Effector memory CD4-positive, alpha-beta T cell (primary cell): ENCODE results near the gene UBE2D2.

Experiments
- DNase-seq, 3 donors: peaks; one replicate each; pipeline ENCODE4 v3.0.0-alpha.2; 2020
- H3K27ac ChIP-seq: 2 replicates; pipeline ENCODE4 v1.7.0; 2013; ENCODE audit warnings: mild to moderate bottlenecking, low read length, moderate library complexity; ENCODE audit not compliant: insufficient read depth, poor library complexity, severe bottlenecking
- H3K27me3 ChIP-seq: replicated peaks from 2 replicates; pipeline ENCODE4 v1.7.0; 2013; ENCODE audit warnings: mild to moderate bottlenecking, low read length; ENCODE audit not compliant: insufficient read depth, control insufficient read depth, poor library complexity, severe bottlenecking
- H3K36me3 ChIP-seq: 2 replicates; pipeline ENCODE4 v1.7.0; 2013; ENCODE audit warnings: mild to moderate bottlenecking, low read length, moderate library complexity; ENCODE audit not compliant: control insufficient read depth, insufficient read depth
- H3K4me1 ChIP-seq: 2 replicates; pipeline ENCODE4 v1.7.0; 2013; ENCODE audit warnings: low read length, mild to moderate bottlenecking; ENCODE audit not compliant: control insufficient read depth, insufficient read depth, poor library complexity, severe bottlenecking
- H3K4me3 ChIP-seq: 2 replicates; pipeline ENCODE4 v1.7.0; 2013; ENCODE audit warnings: low read length, low read depth, mild to moderate bottlenecking; ENCODE audit not compliant: insufficient read depth, poor library complexity, severe bottlenecking
- H3K9me3 ChIP-seq: 2 replicates; pipeline ENCODE4 v1.7.0; 2013; ENCODE audit warnings: mild to moderate bottlenecking, low read length, moderate library complexity; ENCODE audit not compliant: control insufficient read depth

The UBE2D2 gene

GRCh38 chr5:139638736-139639618 is 77.8 kb downstream of the UBE2D2 start:
- no peak overlapping the region for H3K4me3 ChIP-seq

GRCh38 chr5:139639619-139640380 is 78.7 kb downstream of the UBE2D2 start:
- H3K36me3 ChIP-seq: no peaks in the 10 kb centered on the region
- peaks cover 22% of the 10 kb centered on the region for H3K4me1 ChIP-seq
- no peaks in the 10 kb centered on the region for H3K27me3 ChIP-seq
- no peak for DNase-seq
- no peaks in the 10 kb centered on the region for H3K9me3 ChIP-seq
- no peak overlapping the region for H3K27ac ChIP-seq
- H3K4me3 ChIP-seq: no peak overlapping the region

More at GRCh38 chr5:139638736-139639618, 77.8 kb downstream of the UBE2D2 start:
- Histone ChIP-seq H3K9me3 (no peaks in the 10 kb centered on the region), H3K27ac (no peak overlapping the region), H3K27me3 (no peaks in the 10 kb centered on the region), H3K36me3 (no peaks in the 10 kb centered on the region), H3K4me1 (peaks cover 22% of the 10 kb centered on the region)
- no peak for DNase-seq

- Histone ChIP-seq H3K36me3 (no peaks in the 10 kb centered on the region), H3K9me3 (no peaks in the 10 kb centered on the region), H3K27me3 (no peaks in the 10 kb centered on the region), H3K27ac (no peak overlapping the region), H3K4me1 (peaks cover 21% of the 10 kb centered on the region), H3K4me3 (no peak overlapping the region)
- no peak for DNase-seq
Measured at GRCh38 chr5:139640421-139641115, 79.4 kb downstream of the UBE2D2 start.

GRCh38 chr5:139641116-139642080 is 80.3 kb downstream of the UBE2D2 start:
- Histone ChIP-seq H3K4me3 (no peak overlapping the region), H3K27me3 (no peaks in the 10 kb centered on the region), H3K36me3 (no peaks in the 10 kb centered on the region), H3K9me3 (no peaks in the 10 kb centered on the region), H3K27ac (no peak overlapping the region), H3K4me1 (peaks cover 13% of the 10 kb centered on the region)
- DNase-seq: no peak

GRCh38 chr5:139642213-139642612 is 81.1 kb downstream of the UBE2D2 start:
- DNase-seq: no peak
- H3K36me3 ChIP-seq: no peaks in the 10 kb centered on the region

GRCh38 chr5:139642891-139643871 is 82.0 kb downstream of the UBE2D2 start:
- peaks cover 9% of the 10 kb centered on the region for H3K4me1 ChIP-seq
- DNase-seq: no peak
- H3K27me3 ChIP-seq: peaks cover 14% of the 10 kb centered on the region
- no peaks in the 10 kb centered on the region for H3K36me3 ChIP-seq
- no peak overlapping the region for H3K4me3 ChIP-seq
- H3K27ac ChIP-seq: no peak overlapping the region
- H3K9me3 ChIP-seq: no peaks in the 10 kb centered on the region

More at GRCh38 chr5:139642213-139642612, 81.1 kb downstream of the UBE2D2 start:
- no peaks in the 10 kb centered on the region for H3K9me3 ChIP-seq
- no peak overlapping the region for H3K4me3 ChIP-seq
- H3K27me3 ChIP-seq: peaks cover 4% of the 10 kb centered on the region
- H3K27ac ChIP-seq: no peak overlapping the region
- H3K4me1 ChIP-seq: peaks cover 8% of the 10 kb centered on the region

- H3K27me3 ChIP-seq: peaks cover 22% of the 10 kb centered on the region
- no peak overlapping the region for H3K27ac ChIP-seq
- H3K36me3 ChIP-seq: no peaks in the 10 kb centered on the region
- H3K4me3 ChIP-seq: no peak overlapping the region
- peaks cover 13% of the 10 kb centered on the region for H3K4me1 ChIP-seq
- DNase-seq: no peak
- no peaks in the 10 kb centered on the region for H3K9me3 ChIP-seq
Measured at GRCh38 chr5:139644001-139644456, 82.9 kb downstream of the UBE2D2 start.

GRCh38 chr5:139644646-139645429 is 83.7 kb downstream of the UBE2D2 start:
- no peaks in the 10 kb centered on the region for H3K9me3 ChIP-seq
- H3K4me1 ChIP-seq: peaks cover 21% of the 10 kb centered on the region
- no peaks in the 10 kb centered on the region for H3K36me3 ChIP-seq
- H3K27me3 ChIP-seq: peaks cover 30% of the 10 kb centered on the region
- no peak for DNase-seq
- no peak overlapping the region for H3K4me3 ChIP-seq
- no peak overlapping the region for H3K27ac ChIP-seq
